ENCODE results near the gene SHISA6.

- TF ChIP-seq CTCF (IDR thresholded peaks at IDR 0.05), result no peak
- no peak for TF ChIP-seq POLR2AphosphoS5 (IDR thresholded peaks at IDR 0.05)
Measured at GRCh38 chr17:11282586-11282985, 41.6 kb downstream of the SHISA6 start.
